SK-N-SH treated with all-trans-retinoic acid at 6 μM for 48 hours (cell line): ENCODE measurements around the gene FBXW12.

Experiments
- ATAC-seq: fragments of 200-7000 bp; cut with Tn5 transposase; 3 replicates; pipeline ENCODE4 v1.9.1; 2020; ENCODE audit warnings: mild to moderate bottlenecking, moderate library complexity
- ARNTL ChIP-seq: fragments of 450-650 bp; formaldehyde crosslinking; IDR thresholded peaks from 2 replicates; pipeline ENCODE4 v1.5.0; 2020; ENCODE audit warnings: low read depth, mild to moderate bottlenecking, moderate library complexity, borderline replicate concordance
- CREB5 ChIP-seq: fragments of 250-450 bp; sonication (Bioruptor Pico); IDR thresholded peaks from 2 replicates; pipeline ENCODE4 v1.5.1; 2020; ENCODE audit warnings: low read depth, mild to moderate bottlenecking, moderate library complexity
- CSRNP3 ChIP-seq: fragments of 250-450 bp; sonication (Bioruptor Pico); IDR thresholded peaks from 2 replicates; pipeline ENCODE4 v1.5.1; 2021; ENCODE audit warnings: mild to moderate bottlenecking, moderate library complexity
- ESRRG ChIP-seq: fragments of 250-450 bp; sonication (Bioruptor Pico); IDR thresholded peaks from 2 replicates; pipeline ENCODE4 v1.6.1; 2021; ENCODE audit warnings: mild to moderate bottlenecking
- OSR1 ChIP-seq: fragments of 250-450 bp; sonication (Bioruptor Pico); IDR thresholded peaks from 2 replicates; pipeline ENCODE4 v1.8.0; 2022; ENCODE audit warnings: moderate library complexity, mild to moderate bottlenecking, inconsistent platforms
- PATZ1 ChIP-seq: fragments of 250-450 bp; sonication (Bioruptor Pico); IDR thresholded peaks from 2 replicates; pipeline ENCODE4 v1.8.0; 2020; ENCODE audit warnings: mild to moderate bottlenecking, moderate library complexity, borderline replicate concordance
- POU6F1 ChIP-seq: fragments of 250-450 bp; sonication (Bioruptor Pico); IDR thresholded peaks from 2 replicates; pipeline ENCODE4 v1.8.0; 2021; ENCODE audit warnings: low read depth, mild to moderate bottlenecking, moderate library complexity, borderline replicate concordance
- PPARA ChIP-seq: fragments of 250-450 bp; sonication (Bioruptor Pico); IDR thresholded peaks from 2 replicates; pipeline ENCODE4 v1.5.0; 2020; ENCODE audit warnings: mild to moderate bottlenecking, borderline replicate concordance
- RARB ChIP-seq: fragments of 250-450 bp; sonication (Bioruptor Pico); IDR thresholded peaks from 2 replicates; pipeline ENCODE4 v1.8.0; 2021; ENCODE audit warnings: mild to moderate bottlenecking, moderate library complexity
- TCF4 ChIP-seq: fragments of 250-450 bp; sonication (Bioruptor Pico); IDR thresholded peaks from 2 replicates; pipeline ENCODE4 v1.8.0; 2021; ENCODE audit warnings: mild to moderate bottlenecking, moderate library complexity, borderline replicate concordance
- TOX ChIP-seq: fragments of 250-450 bp; sonication (Bioruptor Pico); IDR thresholded peaks from 2 replicates; pipeline ENCODE4 v1.8.0; 2021; ENCODE audit warnings: mild to moderate bottlenecking, moderate library complexity, borderline replicate concordance
- TSHZ2 ChIP-seq: fragments of 250-450 bp; sonication (Bioruptor Pico); IDR thresholded peaks from 2 replicates; pipeline ENCODE4 v1.5.0; 2020; ENCODE audit warnings: mild to moderate bottlenecking, moderate library complexity
- ZC3H10 ChIP-seq: fragments of 250-450 bp; sonication (Bioruptor Pico); IDR thresholded peaks from 2 replicates; pipeline ENCODE4 v1.5.1; 2021; ENCODE audit warnings: mild to moderate bottlenecking, moderate library complexity
- ZFP3 ChIP-seq: fragments of 250-450 bp; sonication (Bioruptor Pico); IDR thresholded peaks from 2 replicates; pipeline ENCODE4 v1.5.0; 2020; ENCODE audit warnings: mild to moderate bottlenecking, moderate library complexity
- ZNF565 ChIP-seq: fragments of 450-650 bp; formaldehyde crosslinking; conservative IDR thresholded peaks from 2 replicates; pipeline ENCODE4 v1.5.0; 2020; ENCODE audit warnings: low read depth, mild to moderate bottlenecking, moderate library complexity
- ZNF70 ChIP-seq: fragments of 450-650 bp; formaldehyde crosslinking; IDR thresholded peaks from 2 replicates; pipeline ENCODE4 v1.5.0; 2020; ENCODE audit warnings: mild to moderate bottlenecking, moderate library complexity

Gene FBXW12

GRCh38 chr3:48416091-48416505, 44.1 kb downstream of the FBXW12 start (continued):
- TF ChIP-seq PATZ1 = no peak

- TF ChIP-seq PPARA (CRISPR knock-in tag) (no peak), ZC3H10 (CRISPR knock-in tag) (no peak), ESRRG (CRISPR knock-in tag) (no peak), TCF4 (CRISPR knock-in tag) (no peak), ZNF70 (no peak), OSR1 (CRISPR knock-in tag) (no peak), ZFP3 (CRISPR knock-in tag) (no peak), ARNTL (CRISPR knock-in tag) (no peak), POU6F1 (CRISPR knock-in tag) (no peak), CREB5 (CRISPR knock-in tag) (no peak), ZNF565 (CRISPR knock-in tag) (no peak)
- ATAC-seq = no peak
Observed at GRCh38 chr3:48416546-48416945, 44.5 kb downstream of the FBXW12 start.

GRCh38 chr3:48417529-48418108, 45.6 kb downstream of the FBXW12 start:
- no peak for TF ChIP-seq ZNF70
- TF ChIP-seq ARNTL (CRISPR knock-in tag) = no peak
- ATAC-seq = no peak

GRCh38 chr3:48418140-48418539, 46.1 kb downstream of the FBXW12 start:
- no peak for ATAC-seq

More at GRCh38 chr3:48418140-48418539, 46.1 kb downstream of the FBXW12 start:
- no peak for TF ChIP-seq ZFP3 (CRISPR knock-in tag)
- TF ChIP-seq CSRNP3 = no peak
- TF ChIP-seq RARB (CRISPR knock-in tag) = no peak
- TF ChIP-seq ZNF565 (CRISPR knock-in tag) = no peak
- no peak for TF ChIP-seq TOX (CRISPR knock-in tag)
- no peak for TF ChIP-seq TSHZ2 (CRISPR knock-in tag)
